ENCODE measurements around the gene ALG3. TPM values are rescaled to one million over a fixed set of nuclear protein-coding genes. Genes with fewer than 3 reads are reported as not detected.

ALG3 gene
- total and polyA plus RNA-seq, 9 donors: 17.8 to 42.0 (median 23.0) TPM

- Histone ChIP-seq H3K4me3 (no peak overlapping the region), H3K9me3 (no peaks in the 10 kb centered on the region), H3K4me1 (ENCODE audit: insufficient read depth) (no peaks in the 10 kb centered on the region), H3K36me3 (no peaks in the 10 kb centered on the region), H3K27ac (no peak overlapping the region), H3K27me3 (no peaks in the 10 kb centered on the region)
- 37 to 56% (median 51%) methylated on average over 14 of the region's 14 CpGs for WGBS, 3 donors
- intact Hi-C loops (cut with DNase I): loop anchor here in 1 of 4 donors (5.0 kb wide), 1 partner anchor 704 kb away; no protein-coding TSS in a partner anchor
- TF ChIP-seq EP300 (IDR thresholded peaks at IDR 0.05): no peak
- TF ChIP-seq CTCF (IDR thresholded peaks at IDR 0.05): no peak
- no peak for TF ChIP-seq POLR2A (IDR thresholded peaks at IDR 0.05)
- no peak for DNase-seq
Observed at GRCh38 chr3:184236033-184236410, 12.7 kb downstream of the ALG3 start.

GRCh38 chr3:184235381-184236032 lies 13.3 kb downstream of the ALG3 start:
- Histone ChIP-seq H3K36me3 (no peaks in the 10 kb centered on the region), H3K9me3 (no peaks in the 10 kb centered on the region), H3K4me3 (no peak overlapping the region), H3K4me1 (ENCODE audit: insufficient read depth) (peaks cover 4% of the 10 kb centered on the region), H3K27ac (no peak overlapping the region), H3K27me3 (no peaks in the 10 kb centered on the region)
- intact Hi-C loops (cut with DNase I): loop anchor here in 1 of 4 donors (5.0 kb wide), 1 partner anchor 703 kb away; no protein-coding TSS in a partner anchor
- TF ChIP-seq POLR2A (IDR thresholded peaks at IDR 0.05): no peak
- DNase-seq: no peak
- WGBS, 3 donors: 73 to 84% (median 80%) methylated on average over 4 of the region's 4 CpGs

- no peak for TF ChIP-seq EP300 (IDR thresholded peaks at IDR 0.05)
- no peak for TF ChIP-seq POLR2A (IDR thresholded peaks at IDR 0.05)
- TF ChIP-seq CTCF (IDR thresholded peaks at IDR 0.05): no peak
- 78 to 85% (median 79%) methylated on average over 18 to 19 of the region's 19 CpGs for WGBS, 3 donors
Observed at GRCh38 chr3:184234671-184235380, 13.9 kb downstream of the ALG3 start.

GRCh38 chr3:184234224-184234623 lies 14.5 kb downstream of the ALG3 start:
- Histone ChIP-seq H3K36me3 (no peaks in the 10 kb centered on the region), H3K27me3 (no peaks in the 10 kb centered on the region), H3K4me3 (no peak overlapping the region), H3K4me1 (ENCODE audit: insufficient read depth) (peaks cover 6% of the 10 kb centered on the region), H3K9me3 (no peaks in the 10 kb centered on the region), H3K27ac (no peak overlapping the region)
- 30 to 36% (median 32%) methylated on average over 4 of the region's 4 CpGs for WGBS, 3 donors
- intact Hi-C loops (cut with DNase I): no loop called here
- peak in 3 of 5 donors; percentile 62 to 69 (median 67) for DNase-seq
- no peak for TF ChIP-seq CTCF (IDR thresholded peaks at IDR 0.05)

More at GRCh38 chr3:184234671-184235380, 13.9 kb downstream of the ALG3 start:
- intact Hi-C loops (cut with DNase I): loop anchor here in 1 of 4 donors (5.0 kb wide), 1 partner anchor 703 kb away; no protein-coding TSS in a partner anchor
- no peak for DNase-seq
- Histone ChIP-seq H3K9me3 (no peaks in the 10 kb centered on the region), H3K27me3 (no peaks in the 10 kb centered on the region), H3K4me1 (ENCODE audit: insufficient read depth) (peaks cover 4% of the 10 kb centered on the region), H3K4me3 (no peak overlapping the region), H3K36me3 (no peaks in the 10 kb centered on the region), H3K27ac (no peak overlapping the region)
